ENCODE results near the gene ANKRD52.

DNA sequence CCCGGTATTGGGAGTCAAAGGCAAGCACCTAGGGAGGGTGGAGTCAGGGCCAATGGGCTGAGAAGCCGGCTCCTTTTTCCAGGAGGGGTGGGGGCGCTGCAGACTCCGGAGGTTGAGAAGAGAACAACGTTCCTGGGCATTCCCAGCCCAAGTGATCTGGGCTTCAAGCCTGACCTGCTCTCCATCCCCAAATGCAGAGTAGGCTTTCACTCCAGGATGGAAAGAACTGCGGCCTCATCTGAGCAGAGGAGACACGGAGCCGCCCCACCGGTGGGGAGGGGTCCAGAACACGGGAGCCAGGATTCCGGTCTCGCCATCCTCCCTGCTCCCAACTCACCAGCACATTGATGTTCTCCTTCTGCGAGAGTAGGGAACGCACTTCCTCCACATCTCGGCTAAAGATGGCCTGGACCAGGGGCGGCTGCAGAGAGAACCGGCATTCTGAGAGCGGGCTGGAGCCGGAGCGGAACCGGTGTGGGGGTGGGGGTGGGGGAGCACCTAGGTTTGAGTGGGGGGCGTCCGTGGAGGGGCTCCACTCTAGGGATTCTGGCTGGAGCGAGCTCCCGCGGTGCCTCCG lies 605 bp downstream of the ANKRD52 start:
- TF ChIP-seq CTCF (conservative IDR thresholded peaks at IDR 0.05; ENCODE audit: low read length) (peak; percentile 27; the same call in 1 of the 2 replicates), EZH2phosphoT487 (IDR thresholded peaks at IDR 0.05; ENCODE audit: borderline replicate concordance) (no peak)
